ENCODE measurements around the gene ZNF681. TPM values are rescaled to one million over a fixed set of nuclear protein-coding genes. Genes with fewer than 3 reads are reported as not detected.

Gene ZNF681
- total RNA-seq, result 1.1 and 1.2 TPM in 2 replicates

DNA sequence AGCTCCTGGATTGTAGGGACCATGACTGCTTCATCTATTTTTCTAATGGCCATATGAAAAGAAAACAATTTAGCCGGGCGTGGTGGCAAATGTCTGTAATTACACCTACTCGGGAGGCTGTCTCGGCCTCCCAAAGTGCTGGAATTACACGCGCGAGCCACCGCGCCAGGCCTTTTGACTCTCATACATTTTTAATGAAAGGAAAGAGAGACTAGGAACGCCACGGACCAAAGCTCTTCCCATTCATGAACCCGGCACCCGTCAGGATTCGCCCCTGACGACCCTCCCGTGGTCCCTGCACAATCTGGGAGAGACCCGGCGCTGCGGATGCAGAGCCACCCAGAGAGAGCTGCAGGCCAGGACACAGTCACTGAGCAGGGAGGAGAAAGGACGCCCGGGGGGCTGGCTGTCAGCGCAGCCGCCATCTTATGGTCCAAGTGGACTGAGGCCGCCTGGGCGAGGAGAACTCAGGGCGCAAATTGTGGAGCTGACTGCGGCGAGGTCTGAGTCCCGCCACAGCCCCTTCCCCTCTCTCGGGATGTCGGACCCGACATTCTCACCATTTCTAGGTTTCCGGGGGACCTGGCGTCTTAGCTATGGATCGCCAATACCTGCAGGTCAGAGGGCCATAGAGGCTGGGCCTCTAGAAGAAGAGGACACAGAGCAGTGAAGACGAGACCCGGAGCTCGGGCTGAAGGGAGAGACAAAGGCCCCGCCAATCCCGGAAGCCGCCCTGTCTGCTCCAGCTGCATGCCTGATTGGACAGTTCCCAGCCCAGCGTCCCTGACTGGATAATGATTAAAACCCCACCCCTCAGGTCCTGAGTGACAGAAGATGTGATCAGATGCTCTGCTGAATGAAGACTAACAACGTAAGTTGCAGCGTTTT lies at the start of gene ZNF681:
Gene ZNF681, minus strand, starts transcription at position 705 of the 888 bp plus-strand sequence. Its CDS starts 142 bp downstream, at position 563.
- Histone ChIP-seq H3K27me3 (ENCODE audit: control insufficient read depth, insufficient read depth, low read length) (no peaks in the 10 kb centered on the region), H3K36me3 (ENCODE audit: control insufficient read depth, insufficient read depth, low read length) (peaks cover 1% of the 10 kb centered on the region), H3K4me3 (ENCODE audit: low read depth, low read length) (peak within 1 kb of the TSS; percentile 72)
- TF ChIP-seq, protein P1, sequence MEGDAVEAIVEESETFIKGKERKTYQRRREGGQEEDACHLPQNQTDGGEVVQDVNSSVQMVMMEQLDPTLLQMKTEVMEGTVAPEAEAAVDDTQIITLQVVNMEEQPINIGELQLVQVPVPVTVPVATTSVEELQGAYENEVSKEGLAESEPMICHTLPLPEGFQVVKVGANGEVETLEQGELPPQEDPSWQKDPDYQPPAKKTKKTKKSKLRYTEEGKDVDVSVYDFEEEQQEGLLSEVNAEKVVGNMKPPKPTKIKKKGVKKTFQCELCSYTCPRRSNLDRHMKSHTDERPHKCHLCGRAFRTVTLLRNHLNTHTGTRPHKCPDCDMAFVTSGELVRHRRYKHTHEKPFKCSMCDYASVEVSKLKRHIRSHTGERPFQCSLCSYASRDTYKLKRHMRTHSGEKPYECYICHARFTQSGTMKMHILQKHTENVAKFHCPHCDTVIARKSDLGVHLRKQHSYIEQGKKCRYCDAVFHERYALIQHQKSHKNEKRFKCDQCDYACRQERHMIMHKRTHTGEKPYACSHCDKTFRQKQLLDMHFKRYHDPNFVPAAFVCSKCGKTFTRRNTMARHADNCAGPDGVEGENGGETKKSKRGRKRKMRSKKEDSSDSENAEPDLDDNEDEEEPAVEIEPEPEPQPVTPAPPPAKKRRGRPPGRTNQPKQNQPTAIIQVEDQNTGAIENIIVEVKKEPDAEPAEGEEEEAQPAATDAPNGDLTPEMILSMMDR (IDR thresholded peaks at IDR 0.05; ENCODE audit: insufficient read depth, low read length, severe bottlenecking), result no peak
- FAIRE-seq, result peak; percentile 68
- DNase-seq (ENCODE audit: low read depth), result peak; percentile 79

DNA sequence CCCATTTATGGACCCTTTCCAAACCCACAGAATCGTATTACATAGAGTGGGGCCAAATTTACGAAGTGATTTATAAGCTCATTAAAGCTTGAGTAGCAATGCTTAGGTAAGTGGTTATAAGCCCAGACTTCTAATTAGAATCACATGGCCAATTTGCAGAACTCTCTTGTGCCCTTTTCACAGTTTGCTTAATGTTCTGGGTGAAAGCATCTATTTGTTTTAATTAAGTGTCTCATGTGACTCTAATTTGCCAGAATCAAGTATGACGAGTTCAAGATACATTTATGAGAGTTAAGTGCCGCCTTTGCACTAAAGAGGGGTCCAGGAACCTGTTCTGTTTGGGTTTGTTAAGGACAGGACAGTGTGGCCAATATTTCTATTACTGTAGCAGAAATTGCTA lies 46.0 kb upstream of the ZNF681 start:
- no peak overlapping the region for H3K4me3 ChIP-seq (ENCODE audit: low read depth, low read length)
- H3K27me3 ChIP-seq (ENCODE audit: control insufficient read depth, insufficient read depth, low read length), result no peaks in the 10 kb centered on the region
- FAIRE-seq, result no peak
- no peak for DNase-seq (ENCODE audit: low read depth)
- H3K36me3 ChIP-seq (ENCODE audit: control insufficient read depth, insufficient read depth, low read length), result no peaks in the 10 kb centered on the region
- TF ChIP-seq, protein P1 (IDR thresholded peaks at IDR 0.05; ENCODE audit: insufficient read depth, low read length, severe bottlenecking), result no peak

DNA sequence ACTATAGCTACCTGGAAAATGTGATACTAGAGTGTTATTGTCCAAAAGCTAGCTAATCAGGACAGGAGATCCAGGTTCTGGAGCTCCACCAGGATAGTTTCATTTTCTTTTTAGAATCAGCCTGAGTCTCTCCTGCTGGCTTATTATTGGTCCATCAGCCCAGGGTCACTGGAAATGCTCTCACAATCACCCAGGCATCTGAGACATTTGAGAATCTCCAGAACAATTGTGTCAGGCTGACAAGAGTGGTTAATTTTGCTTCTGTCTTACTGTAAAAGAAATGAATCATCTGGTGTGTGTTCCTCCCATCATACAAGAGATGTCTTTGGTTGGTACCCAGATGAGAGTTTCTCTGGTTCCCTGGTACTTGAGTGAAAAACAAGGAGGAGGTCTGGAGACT lies 43.6 kb upstream of the ZNF681 start:
- FAIRE-seq, result no peak
- no peaks in the 10 kb centered on the region for H3K27me3 ChIP-seq (ENCODE audit: control insufficient read depth, insufficient read depth, low read length)
- TF ChIP-seq, protein P1 (IDR thresholded peaks at IDR 0.05; ENCODE audit: insufficient read depth, low read length, severe bottlenecking), result no peak
- no peak for DNase-seq (ENCODE audit: low read depth)
- no peaks in the 10 kb centered on the region for H3K36me3 ChIP-seq (ENCODE audit: control insufficient read depth, insufficient read depth, low read length)
- H3K4me3 ChIP-seq (ENCODE audit: low read depth, low read length), result no peak overlapping the region

DNA sequence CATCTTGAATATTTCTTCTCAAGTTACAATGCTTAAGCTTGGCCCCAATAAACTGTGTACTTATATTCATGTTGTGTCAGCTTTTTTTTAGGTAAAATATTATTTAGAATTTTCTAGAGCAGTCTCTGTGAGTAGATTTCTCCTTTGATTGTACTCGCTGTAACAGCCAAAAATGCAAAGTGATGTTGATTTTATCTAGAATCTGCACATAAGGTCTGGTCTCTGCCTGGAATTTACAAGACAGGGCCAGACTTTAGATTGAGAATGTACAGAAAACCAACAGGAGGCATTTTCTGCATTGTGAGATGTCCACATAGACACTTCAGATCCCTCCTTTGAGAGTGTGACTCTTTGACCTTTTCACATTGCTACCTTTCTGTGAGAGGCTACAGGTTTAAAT lies 43.1 kb upstream of the ZNF681 start:
- FAIRE-seq (no peak), DNase-seq (ENCODE audit: low read depth) (no peak)
- Histone ChIP-seq H3K36me3 (ENCODE audit: control insufficient read depth, insufficient read depth, low read length) (no peaks in the 10 kb centered on the region), H3K4me3 (ENCODE audit: low read depth, low read length) (no peak overlapping the region), H3K27me3 (ENCODE audit: control insufficient read depth, insufficient read depth, low read length) (no peaks in the 10 kb centered on the region)
- TF ChIP-seq, protein P1 (IDR thresholded peaks at IDR 0.05; ENCODE audit: insufficient read depth, low read length, severe bottlenecking), result no peak

DNA sequence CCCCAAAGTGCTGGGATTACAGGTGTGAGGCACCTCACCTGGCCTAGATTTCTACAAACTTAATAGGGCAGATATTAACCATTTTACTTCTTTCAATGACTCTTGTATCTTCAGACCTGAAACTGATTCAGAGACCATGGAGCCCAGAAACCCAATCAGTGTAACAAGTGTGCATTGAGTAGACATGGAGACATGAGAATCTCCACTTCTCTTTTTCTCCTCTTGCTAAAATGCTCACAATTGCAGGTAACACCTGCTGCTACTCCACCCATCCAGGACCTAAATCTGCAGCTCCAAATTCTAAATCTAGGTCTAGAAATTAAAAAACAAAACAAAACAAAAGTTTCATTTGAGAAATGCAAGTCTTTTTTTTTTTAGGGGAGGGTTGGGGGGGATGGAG lies 42.2 kb upstream of the ZNF681 start:
- TF ChIP-seq, protein P1 (IDR thresholded peaks at IDR 0.05; ENCODE audit: insufficient read depth, low read length, severe bottlenecking), result no peak
- no peak for DNase-seq (ENCODE audit: low read depth)
- Histone ChIP-seq H3K36me3 (ENCODE audit: control insufficient read depth, insufficient read depth, low read length) (no peaks in the 10 kb centered on the region), H3K4me3 (ENCODE audit: low read depth, low read length) (no peak overlapping the region), H3K27me3 (ENCODE audit: control insufficient read depth, insufficient read depth, low read length) (no peaks in the 10 kb centered on the region)
- no peak for FAIRE-seq
